NT2/D1 (cell line): ENCODE results near the gene PARN.

Source experiments
- SUZ12 ChIP-seq: IDR thresholded peaks from 2 replicates; pipeline ENCODE4 v1.6.1; 2011; ENCODE audit not compliant: insufficient read length, insufficient read depth; ENCODE audit errors: extremely low read depth
- YY1 ChIP-seq: IDR thresholded peaks from 2 replicates; pipeline ENCODE4 v1.6.1; 2011; ENCODE audit not compliant: insufficient read length, insufficient read depth

DNA sequence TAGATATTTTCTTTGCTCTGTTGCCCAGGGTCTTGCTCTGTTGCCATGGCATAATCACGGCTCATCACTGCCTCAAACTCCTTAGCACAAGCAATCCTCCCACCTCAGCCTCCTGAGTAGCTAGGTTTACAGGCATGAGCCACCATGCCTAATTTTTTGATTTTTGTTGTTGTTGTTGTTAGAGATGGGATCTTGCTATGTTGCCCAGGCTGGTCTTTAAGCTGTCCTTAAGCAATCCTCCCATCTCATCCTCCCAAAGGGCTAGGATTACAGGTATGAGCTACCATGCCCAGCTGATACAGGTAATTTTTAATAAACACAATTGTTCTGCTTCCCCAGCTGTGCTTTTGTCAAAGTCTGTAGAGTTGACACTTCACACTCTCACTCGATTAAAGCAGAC lies 159.3 kb downstream of the PARN start:
- TF ChIP-seq YY1 (no peak), SUZ12 (no peak)
